Parathyroid adenoma (tissue), 2 donors: ENCODE measurements around the gene NAA16.

Source experiments
- H2AFZ ChIP-seq: fragments of 300-600 bp; sonication (generic); one replicate; pipeline ENCODE4 v1.7.0; 2017; ENCODE audit warnings: antibody characterized with exemption, mild to moderate bottlenecking
- H3K27ac ChIP-seq: fragments of 300-600 bp; sonication (generic); one replicate; pipeline ENCODE4 v1.7.0; 2017
- H3K27me3 ChIP-seq: fragments of 300-600 bp; sonication (generic); one replicate; pipeline ENCODE4 v1.7.0; 2017; ENCODE audit warnings: low read length; ENCODE audit not compliant: control insufficient read depth, insufficient read depth
- H3K36me3 ChIP-seq: fragments of 300-600 bp; sonication (generic); one replicate; pipeline ENCODE4 v1.7.0; 2017; ENCODE audit warnings: low read length; ENCODE audit not compliant: control insufficient read depth, insufficient read depth
- H3K4me1 ChIP-seq: fragments of 300-600 bp; sonication (generic); one replicate; pipeline ENCODE4 v1.7.0; 2017; ENCODE audit warnings: control low read depth
- H3K4me2 ChIP-seq: fragments of 300-600 bp; sonication (generic); one replicate; pipeline ENCODE4 v1.7.0; 2017; ENCODE audit warnings: low read length
- H3K4me3 ChIP-seq: fragments of 300-600 bp; sonication (generic); one replicate; pipeline ENCODE4 v1.7.0; 2017; ENCODE audit warnings: low read depth, low read length
- H3K79me2 ChIP-seq: fragments of 300-600 bp; sonication (generic); one replicate; pipeline ENCODE4 v1.7.0; 2017; ENCODE audit warnings: control low read depth
- H3K9ac ChIP-seq: fragments of 300-600 bp; sonication (generic); one replicate; pipeline ENCODE4 v1.7.0; 2017; ENCODE audit warnings: mild to moderate bottlenecking
- H3K9me3 ChIP-seq: fragments of 300-600 bp; sonication (generic); one replicate; pipeline ENCODE4 v1.7.0; 2017; ENCODE audit warnings: low read length; ENCODE audit not compliant: control insufficient read depth
- CTCF ChIP-seq: fragments of 300-600 bp; sonication (generic); IDR thresholded peaks from one replicate; pipeline ENCODE4 v1.7.0; 2017; ENCODE audit warnings: antibody characterized with exemption, mild to moderate bottlenecking
- donor health status: primary hyperparathyroidism.

Gene NAA16

GRCh38 chr13:41307884-41308640 is 3.0 kb upstream of the NAA16 start:
- H3K4me2 ChIP-seq = no peak overlapping the region
- no peaks in the 10 kb centered on the region for H3K27me3 ChIP-seq
- no peak overlapping the region for H3K9ac ChIP-seq
- no peaks in the 10 kb centered on the region for H3K9me3 ChIP-seq
- no peak overlapping the region for H2AFZ ChIP-seq
- H3K4me1 ChIP-seq = no peaks in the 10 kb centered on the region
- no peaks in the 10 kb centered on the region for H3K36me3 ChIP-seq
- H3K4me3 ChIP-seq = no peak overlapping the region
- peaks cover 6% of the 10 kb centered on the region for H3K79me2 ChIP-seq
- TF ChIP-seq CTCF = no peak
- H3K27ac ChIP-seq = no peak overlapping the region

- Histone ChIP-seq H3K4me2 (peak overlapping the region; percentile 92), H3K27ac (peak overlapping the region; percentile 79), H3K36me3 (no peaks in the 10 kb centered on the region), H3K9me3 (no peaks in the 10 kb centered on the region), H2AFZ (peak overlapping the region; percentile 91), H3K9ac (peak overlapping the region; percentile 91), H3K4me1 (no peaks in the 10 kb centered on the region), H3K27me3 (no peaks in the 10 kb centered on the region), H3K79me2 (peaks cover 25% of the 10 kb centered on the region), H3K4me3 (peak overlapping the region; percentile 89)
- TF ChIP-seq CTCF = no peak
Measured at GRCh38 chr13:41311406-41312175, 524 bp downstream of the NAA16 start.

- H3K27ac ChIP-seq = peak overlapping the region; percentile 79
- H3K9ac ChIP-seq = no peak overlapping the region
- no peaks in the 10 kb centered on the region for H3K27me3 ChIP-seq
- H3K79me2 ChIP-seq = peaks cover 27% of the 10 kb centered on the region
- TF ChIP-seq CTCF = no peak
- no peaks in the 10 kb centered on the region for H3K36me3 ChIP-seq
- H3K9me3 ChIP-seq = no peaks in the 10 kb centered on the region
- H2AFZ ChIP-seq = peak overlapping the region; percentile 91
- peak overlapping the region; percentile 92 for H3K4me2 ChIP-seq
- peak overlapping the region; percentile 89 for H3K4me3 ChIP-seq
- no peaks in the 10 kb centered on the region for H3K4me1 ChIP-seq
Measured at GRCh38 chr13:41312176-41312500, 1.1 kb downstream of the NAA16 start.

GRCh38 chr13:41313117-41313516 is 2.0 kb downstream of the NAA16 start:
- Histone ChIP-seq H3K9me3 (no peaks in the 10 kb centered on the region), H3K4me1 (no peaks in the 10 kb centered on the region), H3K9ac (no peak overlapping the region), H3K27ac (no peak overlapping the region), H3K4me2 (no peak overlapping the region), H3K36me3 (no peaks in the 10 kb centered on the region), H3K79me2 (peaks cover 30% of the 10 kb centered on the region), H3K27me3 (no peaks in the 10 kb centered on the region), H3K4me3 (no peak overlapping the region), H2AFZ (no peak overlapping the region)
- no peak for TF ChIP-seq CTCF
